HepG2 (cell line): ENCODE data around the gene NACC2. TPM values are rescaled to one million over a fixed set of nuclear protein-coding genes. Genes with fewer than 3 reads are reported as not detected.

ENCODE experiments used
- CREM ChIP-seq, 2 experiments: sonication (generic) in 1 of 2; formaldehyde crosslinking in 1 of 2; IDR thresholded peaks; 2 replicates each; pipeline versions ENCODE4 v1.4.0 to v1.6.1; 2016 to 2020; ENCODE audit warnings: antibody characterized with exemption in 1 of 2, mild to moderate bottlenecking in 1 of 2, missing genetic modification reagents in 1 of 2
- FOSL1 ChIP-seq: sonication (generic); formaldehyde crosslinking; IDR thresholded peaks from 2 replicates; pipeline ENCODE4 v1.9.0; 2021; ENCODE audit warnings: missing genetic modification reagents, borderline replicate concordance
- FOXA1 ChIP-seq, 2 experiments: fragments of 450-650 bp in 1 of 2; sonication (generic) in 1 of 2; formaldehyde crosslinking in 1 of 2; IDR thresholded peaks; 2 replicates each; pipeline versions ENCODE4 v1.4.0 to v1.6.1; 2016 to 2020; ENCODE audit warnings: missing genetic modification reagents in 1 of 2
- GMEB2 ChIP-seq: IDR thresholded peaks from 2 replicates; pipeline ENCODE4 v1.6.1; 2016; ENCODE audit warnings: missing biosample characterization, missing genetic modification reagents, low read depth
- HOXA3 ChIP-seq: sonication (generic); formaldehyde crosslinking; IDR thresholded peaks from 2 replicates; pipeline ENCODE4 v1.5.0; 2020; ENCODE audit warnings: missing genetic modification reagents
- KDM4B ChIP-seq: sonication (generic); formaldehyde crosslinking; IDR thresholded peaks from 2 replicates; pipeline ENCODE4 v1.4.0; 2020; ENCODE audit warnings: missing genetic modification reagents
- KDM5A ChIP-seq: fragments of 200-600 bp; sonication (generic); IDR thresholded peaks from 2 replicates; pipeline ENCODE4 v1.7.0; 2018; ENCODE audit warnings: antibody characterized with exemption, mild to moderate bottlenecking, low read length, borderline replicate concordance
- MIER3 ChIP-seq: IDR thresholded peaks from 2 replicates; pipeline ENCODE4 v1.6.1; 2016; ENCODE audit warnings: missing compliant biosample characterization, borderline replicate concordance
- POLR2AphosphoS2 ChIP-seq: IDR thresholded peaks from 2 replicates; pipeline ENCODE4 v1.6.1; 2011; ENCODE audit warnings: low read depth, low read length, improper control_type of control experiment
- PRDM10 ChIP-seq: sonication (generic); formaldehyde crosslinking; IDR thresholded peaks from 2 replicates; pipeline ENCODE4 v1.4.0; 2020; ENCODE audit warnings: low read depth, missing genetic modification reagents
- RORA ChIP-seq: sonication (generic); formaldehyde crosslinking; IDR thresholded peaks from 2 replicates; pipeline ENCODE4 v1.5.0; 2020; ENCODE audit warnings: mild to moderate bottlenecking, missing genetic modification reagents, moderate library complexity
- SNRNP70 ChIP-seq: fragments of 200-400 bp; formaldehyde crosslinking; IDR thresholded peaks from 2 replicates; pipeline ENCODE4 v1.6.1; 2017; ENCODE audit warnings: mild to moderate bottlenecking, low read depth, low read length, moderate library complexity
- SP5 ChIP-seq: IDR thresholded peaks from 2 replicates; pipeline ENCODE4 v1.6.1; 2016; ENCODE audit warnings: low read depth, borderline replicate concordance
- SRSF4 ChIP-seq: fragments of 200-400 bp; formaldehyde crosslinking; IDR thresholded peaks from one replicate; pipeline ENCODE4 v1.6.1; 2018; ENCODE audit warnings: mild to moderate bottlenecking, low read depth, low read length, moderate library complexity; ENCODE audit not compliant: poor library complexity, severe bottlenecking
- TEF ChIP-seq: sonication (generic); formaldehyde crosslinking; IDR thresholded peaks from 2 replicates; pipeline ENCODE4 v1.5.0; 2020; ENCODE audit warnings: missing genetic modification reagents
- TRIM24 ChIP-seq: sonication (generic); formaldehyde crosslinking; IDR thresholded peaks from 2 replicates; pipeline ENCODE4 v1.8.0; 2022; ENCODE audit warnings: mild to moderate bottlenecking, missing genetic modification reagents
- ZC3H4 ChIP-seq: sonication (generic); formaldehyde crosslinking; IDR thresholded peaks from 2 replicates; pipeline ENCODE4 v1.4.0; 2020; ENCODE audit warnings: missing genetic modification reagents, borderline replicate concordance
- ZFP37 ChIP-seq: sonication (generic); formaldehyde crosslinking; IDR thresholded peaks from 2 replicates; pipeline ENCODE4 v1.4.0; 2020; ENCODE audit warnings: missing genetic modification reagents, borderline replicate concordance
- ZNF121 ChIP-seq: sonication (generic); formaldehyde crosslinking; IDR thresholded peaks from 2 replicates; pipeline ENCODE4 v1.5.0; 2020; ENCODE audit warnings: mild to moderate bottlenecking, missing genetic modification reagents
- ZNF335 ChIP-seq: sonication (generic); formaldehyde crosslinking; IDR thresholded peaks from 2 replicates; pipeline ENCODE4 v1.4.0; 2020; ENCODE audit warnings: missing genetic modification reagents
- ZNF468 ChIP-seq: sonication (generic); formaldehyde crosslinking; IDR thresholded peaks from 2 replicates; pipeline ENCODE4 v1.8.0; 2022; ENCODE audit warnings: mild to moderate bottlenecking, moderate library complexity, missing genetic modification reagents
- ZNF512 ChIP-seq: sonication (generic); formaldehyde crosslinking; IDR thresholded peaks from 2 replicates; pipeline ENCODE4 v1.4.0; 2020; ENCODE audit warnings: mild to moderate bottlenecking, missing genetic modification reagents
- ZNF83 ChIP-seq: sonication (generic); formaldehyde crosslinking; IDR thresholded peaks from 2 replicates; pipeline ENCODE4 v1.4.0; 2020; ENCODE audit warnings: missing genetic modification reagents, mild to moderate bottlenecking, borderline replicate concordance
- polyA plus RNA-seq, 8 experiments: library from polyadenylated mRNA; depleted of rRNA in 3 of 8; stranded (reverse) in 7 of 8; unstranded in 1 of 8; fragments of >200 nt; fragmentation: Illumina TruSeq in 4 of 8; extraction: Trizol in 4 of 8; gene quantifications; 2 replicates each; pipeline versions ENCODE4 v1.2.1 to v1.2.3, GENCODE V29; 2011 to 2016; ENCODE audit warnings: low read depth in 4 of 8, missing spikeins in 1 of 8, mixed read lengths in 1 of 8; ENCODE audit not compliant: insufficient read depth in 1 of 8
- total RNA-seq, 5 experiments: library from RNA; depleted of rRNA; stranded (reverse); fragments of >200 nt; fragmentation: Illumina TruSeq; extraction: Trizol; gene quantifications; 2 replicates each; pipeline ENCODE4 v1.2.3, GENCODE V29; 2016; ENCODE audit warnings: low read depth in 1 of 5

The NACC2 gene
- total and polyA plus RNA-seq, 2 of the 13 experiments (the other 11 are each of a cell fraction or from before 2014, with no cell fraction given): 5.9 to 12.3 TPM

- no peak for TF ChIP-seq GMEB2
- no peak for TF ChIP-seq KDM5A
- peak; percentile 60 for TF ChIP-seq FOSL1
- no peak for TF ChIP-seq SNRNP70
- TF ChIP-seq ZNF121 (CRISPR knock-in tag): peak; percentile 61; the same call in 1 of the 2 replicates
- peak; percentile 99 for TF ChIP-seq ZFP37 (CRISPR knock-in tag)
- peak; percentile 97 for TF ChIP-seq TEF (CRISPR knock-in tag)
- TF ChIP-seq ZNF335: peak; percentile 96
- peak; percentile 89 for TF ChIP-seq PRDM10 (CRISPR knock-in tag)
- 0 out of 2 replicates have a peak, but pooled peaks have one; percentile 51 for TF ChIP-seq RORA (CRISPR knock-in tag)
- TF ChIP-seq MIER3 (CRISPR knock-in tag): peak; percentile 99
- TF ChIP-seq ZNF468 (CRISPR knock-in tag): peak; percentile 99
- TF ChIP-seq ZNF83 (CRISPR knock-in tag): peak; percentile 99
- peak; percentile 100 for TF ChIP-seq KDM4B (CRISPR knock-in tag)
- TF ChIP-seq POLR2AphosphoS2: no peak
- no peak for TF ChIP-seq FOXA1 (IDR thresholded peaks at IDR 0.05)
- 0 out of 2 replicates have a peak, but pooled peaks have one; percentile 15 for TF ChIP-seq FOXA1 (CRISPR knock-in tag; IDR thresholded peaks at IDR 0.05)
- TF ChIP-seq ZC3H4 (CRISPR knock-in tag): peak; percentile 94; the same call in 1 of the 2 replicates
- no peak for TF ChIP-seq SRSF4
- TF ChIP-seq HOXA3 (CRISPR knock-in tag): peak; percentile 86
- TF ChIP-seq CREM (IDR thresholded peaks at IDR 0.05): no peak
- TF ChIP-seq CREM (CRISPR knock-in tag; IDR thresholded peaks at IDR 0.05): 0 out of 2 replicates have a peak, but pooled peaks have one; percentile 27
- TF ChIP-seq ZNF512 (CRISPR knock-in tag): no peak
- TF ChIP-seq TRIM24: no peak
- peak; percentile 76 for TF ChIP-seq SP5 (CRISPR knock-in tag)
Measured at GRCh38 chr9:135971892-135972291, 123.2 kb downstream of the NACC2 start (continued).
